ENCODE measurements around the gene ILF3. TPM values are rescaled to one million over a fixed set of nuclear protein-coding genes. Genes with fewer than 3 reads are reported as not detected.
A peak's percentile ranks its signal among the peaks of the same experiment; 100 is the strongest.

ILF3 gene
- total and polyA plus RNA-seq, 2 donors from 2014 or later: 58.3 to 206 TPM

DNA sequence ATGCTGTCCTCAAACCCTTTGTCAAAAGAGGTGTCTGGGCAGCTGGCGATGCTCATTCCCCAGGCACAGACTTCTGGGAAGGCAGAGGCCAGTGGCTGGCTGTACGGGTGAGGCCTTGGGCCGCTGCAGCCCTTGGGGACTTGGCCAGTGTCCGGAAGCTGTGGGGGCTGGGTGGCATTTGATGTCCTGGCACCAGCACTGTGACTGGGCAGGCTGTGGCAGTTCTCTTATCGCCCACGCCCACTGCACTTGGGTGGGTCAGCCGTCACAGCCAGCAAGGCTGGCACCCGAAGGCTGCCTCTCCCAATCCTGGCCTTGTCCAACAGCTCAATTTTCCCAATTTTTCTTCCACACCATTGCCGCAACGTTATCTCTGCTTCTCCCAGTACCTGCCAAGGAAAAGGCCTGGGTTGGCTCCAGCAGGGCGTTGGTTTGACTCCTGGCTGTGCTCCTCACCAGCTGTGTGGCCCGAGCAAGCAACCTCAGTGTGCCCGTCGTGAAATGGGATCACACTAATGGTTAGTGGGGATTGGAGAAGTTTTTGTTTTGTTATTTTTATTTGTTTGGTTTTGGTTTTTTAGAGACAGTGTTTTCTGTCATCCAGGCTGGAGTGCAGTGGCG is 41.5 kb upstream of the ILF3 start:
- peaks cover 0 to 7% (median 0%) of the 10 kb centered on the region in 3 donors for H3K4me1 ChIP-seq (ENCODE audit: control insufficient read depth in 2 of 3, insufficient read depth in 2 of 3, low read depth in 1 of 3, low read length in 3 of 3)
- no peak for FAIRE-seq

DNA sequence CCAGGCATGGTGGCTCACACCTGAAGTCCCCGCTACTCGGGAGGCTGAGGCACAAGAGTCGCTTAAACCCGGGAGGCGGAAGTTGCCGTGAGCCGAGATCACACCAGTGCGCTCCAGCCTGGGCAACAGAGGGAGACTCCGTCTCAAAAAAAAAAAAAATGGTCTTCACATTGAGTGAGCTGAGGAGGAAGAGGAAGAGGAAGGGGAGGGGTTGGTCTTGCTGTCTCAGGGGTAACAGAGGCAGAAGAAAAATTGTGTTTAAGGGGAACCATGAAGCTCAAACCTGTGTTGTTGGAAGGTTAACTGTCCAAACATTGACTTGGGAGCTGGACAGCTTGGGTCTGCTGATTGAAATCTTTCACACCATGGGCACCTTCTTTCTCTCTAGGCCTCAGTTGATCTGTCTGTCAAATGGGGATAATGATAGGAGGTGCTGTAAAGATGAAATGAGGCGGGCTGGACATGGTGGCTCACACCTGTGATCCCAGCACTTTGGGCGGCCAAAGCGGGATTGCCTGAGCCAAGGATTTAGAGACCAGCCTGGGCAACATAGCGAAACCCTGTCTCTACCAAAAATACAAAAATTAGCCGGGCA is 38.6 kb upstream of the ILF3 start:
- no peaks in the 10 kb centered on the region for H3K9me3 ChIP-seq (ENCODE audit: control insufficient read depth in 2 of 3, insufficient read depth in 1 of 3, low read length in 3 of 3)
- DNase-seq: no peak
- TF ChIP-seq, protein P1, sequence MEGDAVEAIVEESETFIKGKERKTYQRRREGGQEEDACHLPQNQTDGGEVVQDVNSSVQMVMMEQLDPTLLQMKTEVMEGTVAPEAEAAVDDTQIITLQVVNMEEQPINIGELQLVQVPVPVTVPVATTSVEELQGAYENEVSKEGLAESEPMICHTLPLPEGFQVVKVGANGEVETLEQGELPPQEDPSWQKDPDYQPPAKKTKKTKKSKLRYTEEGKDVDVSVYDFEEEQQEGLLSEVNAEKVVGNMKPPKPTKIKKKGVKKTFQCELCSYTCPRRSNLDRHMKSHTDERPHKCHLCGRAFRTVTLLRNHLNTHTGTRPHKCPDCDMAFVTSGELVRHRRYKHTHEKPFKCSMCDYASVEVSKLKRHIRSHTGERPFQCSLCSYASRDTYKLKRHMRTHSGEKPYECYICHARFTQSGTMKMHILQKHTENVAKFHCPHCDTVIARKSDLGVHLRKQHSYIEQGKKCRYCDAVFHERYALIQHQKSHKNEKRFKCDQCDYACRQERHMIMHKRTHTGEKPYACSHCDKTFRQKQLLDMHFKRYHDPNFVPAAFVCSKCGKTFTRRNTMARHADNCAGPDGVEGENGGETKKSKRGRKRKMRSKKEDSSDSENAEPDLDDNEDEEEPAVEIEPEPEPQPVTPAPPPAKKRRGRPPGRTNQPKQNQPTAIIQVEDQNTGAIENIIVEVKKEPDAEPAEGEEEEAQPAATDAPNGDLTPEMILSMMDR (IDR thresholded peaks at IDR 0.05; ENCODE audit: borderline replicate concordance, extremely low read depth, insufficient read depth): no peak
- no peaks in the 10 kb centered on the region for H3K36me3 ChIP-seq (ENCODE audit: control insufficient read depth in 2 of 3, insufficient read depth in 3 of 3, low read length in 3 of 3)
- intact Hi-C loops (cut with DNase I): no loop called here
- no peak overlapping the region for H3K9ac ChIP-seq (ENCODE audit: low read length in 3 of 3)
- no peak for FAIRE-seq
- H3K27ac ChIP-seq (ENCODE audit: low read depth in 2 of 2, low read length in 2 of 2): no peak overlapping the region
- H3K4me1 ChIP-seq (ENCODE audit: control insufficient read depth in 2 of 3, insufficient read depth in 2 of 3, low read depth in 1 of 3, low read length in 3 of 3): peaks cover 0 to 8% (median 0%) of the 10 kb centered on the region in 3 donors
- H3K4me3 ChIP-seq (ENCODE audit: low read length in 3 of 3): no peak overlapping the region
- no peaks in the 10 kb centered on the region for H3K27me3 ChIP-seq (ENCODE audit: control insufficient read depth, insufficient read depth, low read length)

More for the DNA sequence above, 41.5 kb upstream of the ILF3 start:
- no peaks in the 10 kb centered on the region for H3K27me3 ChIP-seq (ENCODE audit: control insufficient read depth, insufficient read depth, low read length)
- DNase-seq: peak in 1 of 5 donors; percentile 80
- H3K27ac ChIP-seq (ENCODE audit: low read depth in 2 of 2, low read length in 2 of 2): peak overlapping the region in 1 of 2 donors; percentile 43
- no peaks in the 10 kb centered on the region for H3K9me3 ChIP-seq (ENCODE audit: control insufficient read depth in 2 of 3, insufficient read depth in 1 of 3, low read length in 3 of 3)
- H3K4me3 ChIP-seq (ENCODE audit: low read length in 3 of 3): no peak overlapping the region
- H3K9ac ChIP-seq (ENCODE audit: low read length in 3 of 3): no peak overlapping the region
- intact Hi-C loops (cut with DNase I): no loop called here
- H3K36me3 ChIP-seq (ENCODE audit: control insufficient read depth in 2 of 3, insufficient read depth in 3 of 3, low read length in 3 of 3): no peaks in the 10 kb centered on the region
- TF ChIP-seq, protein P1 (IDR thresholded peaks at IDR 0.05; ENCODE audit: borderline replicate concordance, extremely low read depth, insufficient read depth): no peak

DNA sequence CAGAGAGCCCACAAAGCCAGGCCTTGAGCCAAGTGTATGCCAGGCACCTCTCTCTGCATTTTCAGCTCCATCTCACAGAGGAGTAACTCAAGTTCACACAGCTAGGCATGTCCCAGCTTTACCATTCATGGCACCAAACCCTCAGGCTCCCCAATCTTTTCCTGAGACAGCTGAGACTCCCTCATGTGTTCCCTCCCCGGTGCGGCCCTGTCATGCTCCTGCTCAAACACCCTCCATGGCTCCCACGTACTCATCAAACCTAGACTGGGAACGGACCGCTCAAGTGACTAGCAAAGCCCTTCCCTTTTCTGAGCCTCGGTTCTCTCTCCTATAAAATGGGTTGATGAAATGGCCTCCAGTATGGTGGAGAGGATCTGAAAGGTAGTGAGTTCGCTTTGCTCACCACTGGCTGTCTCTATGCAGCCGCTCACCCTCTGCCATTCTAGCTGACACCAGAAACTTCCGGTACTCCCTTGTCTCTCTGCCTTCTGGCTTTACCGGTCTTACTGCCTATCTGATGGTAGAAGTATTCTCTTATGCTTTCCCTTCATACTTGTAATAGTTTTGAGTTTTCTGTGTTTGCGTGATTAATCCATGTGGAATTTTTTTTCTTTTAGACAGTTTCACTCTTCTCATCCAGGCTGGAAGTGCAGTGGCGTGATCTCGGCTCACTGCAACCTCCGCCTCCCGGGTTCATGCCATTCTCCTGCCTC is 36.6 kb upstream of the ILF3 start:
- Histone ChIP-seq H3K9me3 (ENCODE audit: control insufficient read depth in 2 of 3, insufficient read depth in 1 of 3, low read length in 3 of 3) (no peaks in the 10 kb centered on the region), H3K4me1 (ENCODE audit: control insufficient read depth in 2 of 3, insufficient read depth in 2 of 3, low read depth in 1 of 3, low read length in 3 of 3) (peaks cover 0 to 8% (median 0%) of the 10 kb centered on the region in 3 donors), H3K9ac (ENCODE audit: low read length in 3 of 3) (no peak overlapping the region), H3K36me3 (ENCODE audit: control insufficient read depth in 2 of 3, insufficient read depth in 3 of 3, low read length in 3 of 3) (no peaks in the 10 kb centered on the region), H3K4me3 (ENCODE audit: low read length in 3 of 3) (peak overlapping the region in 1 of 3 donors; percentile 8), H3K27me3 (ENCODE audit: control insufficient read depth, insufficient read depth, low read length) (no peaks in the 10 kb centered on the region), H3K27ac (ENCODE audit: low read depth in 2 of 2, low read length in 2 of 2) (peak overlapping the region in 1 of 2 donors; percentile 45)
- intact Hi-C loops (cut with DNase I): no loop called here
- DNase-seq (no peak), FAIRE-seq (no peak)
- TF ChIP-seq, protein P1 (IDR thresholded peaks at IDR 0.05; ENCODE audit: borderline replicate concordance, extremely low read depth, insufficient read depth): no peak
